ENCODE measurements around the gene LPO.

DNA sequence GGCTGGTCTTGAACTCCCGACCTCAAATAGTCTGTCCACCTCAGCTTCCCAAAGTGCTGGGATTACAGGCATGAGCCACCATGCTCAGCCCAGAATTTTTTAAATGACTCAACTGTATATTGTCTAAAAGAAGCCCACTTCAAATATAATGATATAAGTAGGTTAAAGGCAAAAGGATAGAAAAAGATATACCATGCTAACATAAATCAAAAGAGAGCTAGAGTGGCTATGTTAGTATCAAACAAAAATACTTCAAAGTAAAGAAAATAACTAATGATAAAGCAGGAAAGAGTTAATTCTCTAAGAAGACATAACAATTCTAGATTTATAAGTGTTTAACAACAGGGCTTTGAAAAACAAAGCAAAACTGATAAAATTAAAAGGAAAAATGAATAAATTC lies 55.6 kb downstream of the LPO start:
- no peak for TF ChIP-seq POLR2A (IDR thresholded peaks at IDR 0.05)
- TF ChIP-seq CTCF (IDR thresholded peaks at IDR 0.05), result no peak
